Subcutaneous abdominal adipose tissue (tissue), 5 donors: ENCODE measurements around the gene PDIA5.

Experiments
- H3K27ac ChIP-seq: one replicate; pipeline ENCODE4 v1.7.0; 2013; ENCODE audit warnings: low read depth, mild to moderate bottlenecking, inconsistent platforms, low read length, moderate library complexity
- H3K27me3 ChIP-seq, 5 donors: one replicate each; pipeline ENCODE4 v1.7.0; 2013; ENCODE audit warnings: low read length in 5 of 5, inconsistent platforms in 1 of 5; ENCODE audit not compliant: control insufficient read depth in 5 of 5, insufficient read depth in 4 of 5
- H3K36me3 ChIP-seq, 5 donors: one replicate each; pipeline ENCODE4 v1.7.0; 2013; ENCODE audit warnings: low read length in 5 of 5; ENCODE audit not compliant: control insufficient read depth in 5 of 5, insufficient read depth in 5 of 5
- H3K4me1 ChIP-seq, 5 donors: one replicate each; pipeline ENCODE4 v1.7.0; 2013; ENCODE audit warnings: low read length in 5 of 5, mild to moderate bottlenecking in 3 of 5, moderate library complexity in 1 of 5; ENCODE audit not compliant: control insufficient read depth in 5 of 5, insufficient read depth in 5 of 5
- H3K4me3 ChIP-seq, 5 donors: one replicate each; pipeline ENCODE4 v1.7.0; 2013; ENCODE audit warnings: low read length in 5 of 5, low read depth in 1 of 5
- H3K9ac ChIP-seq, 5 donors: one replicate each; pipeline ENCODE4 v1.7.0; 2013; ENCODE audit warnings: low read length in 5 of 5, mild to moderate bottlenecking in 4 of 5, moderate library complexity in 3 of 5
- H3K9me3 ChIP-seq, 5 donors: one replicate each; pipeline ENCODE4 v1.7.0; 2013; ENCODE audit warnings: low read length in 5 of 5; ENCODE audit not compliant: control insufficient read depth in 5 of 5
- donor health status: healthy.
- donor health status: healthy.
- donor health status: healthy.
- donor health status: healthy.
- donor health status: healthy.

PDIA5 gene

DNA sequence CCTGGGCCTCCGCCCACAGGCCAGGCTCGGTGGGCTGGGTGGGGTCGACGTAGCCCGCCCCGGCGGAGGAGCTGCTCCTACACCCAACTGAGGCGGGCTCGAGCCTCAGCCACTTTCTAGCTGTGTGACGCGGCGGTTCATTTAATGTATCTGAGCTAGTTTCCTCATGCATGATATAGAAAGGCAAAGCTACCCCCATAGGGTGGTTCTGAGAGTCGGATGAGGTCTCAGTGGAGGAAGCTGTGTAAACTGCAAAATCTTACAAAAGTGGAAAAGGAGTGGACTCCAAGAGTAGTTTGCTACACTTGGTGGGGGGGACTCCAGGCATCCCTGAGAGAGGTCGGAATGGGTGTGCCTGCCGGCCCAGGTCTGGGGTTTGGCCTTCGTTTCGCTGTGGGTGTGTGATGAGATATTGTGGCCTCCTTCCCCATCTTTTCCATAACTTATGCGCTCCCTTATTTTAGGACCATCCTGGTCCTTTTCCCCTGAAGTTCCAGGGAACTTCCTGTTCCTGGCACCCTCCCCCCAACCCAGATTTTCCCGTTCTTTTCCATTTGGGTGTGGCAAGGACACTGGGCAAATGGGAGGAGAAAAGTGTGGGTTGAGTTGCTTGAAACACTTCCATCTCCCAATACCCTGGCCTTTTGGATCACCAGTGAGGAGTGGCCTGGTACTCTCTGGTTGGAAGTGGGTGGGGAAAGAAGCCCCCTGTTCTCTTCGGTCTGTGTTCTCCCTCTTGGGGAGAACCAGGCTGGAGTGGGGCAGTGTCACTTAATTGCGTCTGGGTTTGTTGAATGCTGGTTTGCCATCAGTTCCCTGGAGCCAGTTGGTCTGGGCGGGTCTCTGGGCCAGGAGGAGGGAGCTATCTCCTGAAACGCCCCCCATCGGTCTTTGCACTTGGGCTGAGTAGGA, 1.1 kb downstream of the PDIA5 start:
- Histone ChIP-seq H3K9ac (peak overlapping the region in 4 of 5 donors; percentile 11 to 89 (median 76)), H3K4me1 (peaks cover 4 to 32% (median 18%) of the 10 kb centered on the region in 5 donors), H3K27me3 (no peaks in the 10 kb centered on the region), H3K4me3 (peak overlapping the region; percentile 49 to 90 (median 81)), H3K27ac (peak overlapping the region; percentile 41), H3K9me3 (no peaks in the 10 kb centered on the region), H3K36me3 (no peaks in the 10 kb centered on the region)

GRCh38 chr3:123068601-123069381, 2.0 kb downstream of the PDIA5 start:
- H3K27me3 ChIP-seq: no peaks in the 10 kb centered on the region
- H3K4me3 ChIP-seq: peak overlapping the region in 2 of 5 donors; percentile 80 to 90
- H3K36me3 ChIP-seq: no peaks in the 10 kb centered on the region
- H3K9ac ChIP-seq: no peak overlapping the region
- peaks cover 4 to 32% (median 18%) of the 10 kb centered on the region in 5 donors for H3K4me1 ChIP-seq
- H3K27ac ChIP-seq: no peak overlapping the region
- no peaks in the 10 kb centered on the region for H3K9me3 ChIP-seq

GRCh38 chr3:123070510-123070909, 3.7 kb downstream of the PDIA5 start:
- H3K4me3 ChIP-seq: no peak overlapping the region
- no peaks in the 10 kb centered on the region for H3K27me3 ChIP-seq
- H3K27ac ChIP-seq: no peak overlapping the region
- H3K9ac ChIP-seq: no peak overlapping the region
- peaks cover 4 to 32% (median 18%) of the 10 kb centered on the region in 5 donors for H3K4me1 ChIP-seq
- no peaks in the 10 kb centered on the region for H3K9me3 ChIP-seq
- no peaks in the 10 kb centered on the region for H3K36me3 ChIP-seq

DNA sequence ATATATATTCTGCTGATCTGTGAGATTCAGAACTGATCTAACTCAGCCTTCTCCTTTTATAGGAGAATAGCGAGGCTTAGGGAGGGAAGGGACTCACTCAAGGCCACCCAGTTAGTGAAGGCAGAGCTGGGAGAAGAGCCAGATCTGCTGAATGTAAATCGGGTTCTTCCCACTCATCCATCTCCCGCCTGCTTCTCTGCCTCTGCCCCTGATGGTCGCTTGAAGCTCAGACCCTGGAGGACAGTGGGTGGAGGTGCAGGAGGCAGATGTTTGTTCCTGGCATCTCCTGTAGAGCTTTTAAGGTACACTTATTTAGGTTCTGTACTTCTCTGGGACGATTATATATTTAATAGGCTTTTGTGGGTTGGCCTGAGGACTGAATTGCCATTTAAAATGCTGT, 4.3 kb downstream of the PDIA5 start:
- peaks cover 4 to 32% (median 18%) of the 10 kb centered on the region in 5 donors for H3K4me1 ChIP-seq

GRCh38 chr3:123071581-123071980, 4.8 kb downstream of the PDIA5 start:
- Histone ChIP-seq H3K9ac (no peak overlapping the region), H3K9me3 (no peaks in the 10 kb centered on the region), H3K36me3 (no peaks in the 10 kb centered on the region), H3K27ac (no peak overlapping the region), H3K27me3 (no peaks in the 10 kb centered on the region), H3K4me1 (peaks cover 4 to 33% (median 18%) of the 10 kb centered on the region in 5 donors), H3K4me3 (no peak overlapping the region)

More for the DNA sequence above, 4.3 kb downstream of the PDIA5 start:
- no peak overlapping the region for H3K9ac ChIP-seq
- no peak overlapping the region for H3K4me3 ChIP-seq
- no peak overlapping the region for H3K27ac ChIP-seq
- no peaks in the 10 kb centered on the region for H3K27me3 ChIP-seq
- no peaks in the 10 kb centered on the region for H3K36me3 ChIP-seq
- H3K9me3 ChIP-seq: no peaks in the 10 kb centered on the region

GRCh38 chr3:123072152-123072551, 5.3 kb downstream of the PDIA5 start:
- H3K9ac ChIP-seq: no peak overlapping the region
- no peak overlapping the region for H3K4me3 ChIP-seq
- H3K9me3 ChIP-seq: no peaks in the 10 kb centered on the region
- H3K27me3 ChIP-seq: no peaks in the 10 kb centered on the region
- H3K4me1 ChIP-seq: peaks cover 4 to 36% (median 22%) of the 10 kb centered on the region in 5 donors
- no peak overlapping the region for H3K27ac ChIP-seq
- no peaks in the 10 kb centered on the region for H3K36me3 ChIP-seq

GRCh38 chr3:123072564-123072963, 5.7 kb downstream of the PDIA5 start:
- H3K4me3 ChIP-seq: no peak overlapping the region
- H3K27ac ChIP-seq: no peak overlapping the region
- H3K9ac ChIP-seq: no peak overlapping the region
- no peaks in the 10 kb centered on the region for H3K9me3 ChIP-seq
- H3K27me3 ChIP-seq: no peaks in the 10 kb centered on the region
- H3K36me3 ChIP-seq: no peaks in the 10 kb centered on the region
- H3K4me1 ChIP-seq: peaks cover 4 to 33% (median 20%) of the 10 kb centered on the region in 5 donors

GRCh38 chr3:123075359-123075758, 8.5 kb downstream of the PDIA5 start:
- no peak overlapping the region for H3K27ac ChIP-seq
- no peak overlapping the region for H3K4me3 ChIP-seq
- H3K36me3 ChIP-seq: no peaks in the 10 kb centered on the region
- H3K9me3 ChIP-seq: no peaks in the 10 kb centered on the region
- H3K27me3 ChIP-seq: no peaks in the 10 kb centered on the region
- H3K9ac ChIP-seq: no peak overlapping the region
- peaks cover 0 to 21% (median 11%) of the 10 kb centered on the region in 5 donors for H3K4me1 ChIP-seq

- Histone ChIP-seq H3K9me3 (no peaks in the 10 kb centered on the region), H3K27ac (no peak overlapping the region), H3K4me1 (peaks cover 0 to 25% (median 11%) of the 10 kb centered on the region in 5 donors), H3K4me3 (no peak overlapping the region), H3K36me3 (no peaks in the 10 kb centered on the region), H3K9ac (no peak overlapping the region), H3K27me3 (no peaks in the 10 kb centered on the region)
These were observed 9.3 kb downstream of the PDIA5 start for GRCh38 chr3:123076112-123076495.
